SJCRH30 (cell line): Measurements from ENCODE around the gene IL17C. TPM values are rescaled to one million over a fixed set of nuclear protein-coding genes. Genes with fewer than 3 reads are reported as not detected.
A peak's percentile ranks its signal among the peaks of the same experiment; 100 is the strongest.

Source experiments
- DNase-seq, 2 experiments: peaks; one replicate each; pipeline ENCODE4 v3.0.0-alpha.2; 2015 to 2020
- H3K27ac ChIP-seq: fragments of 250-450 bp; sonication (Bioruptor Pico); 2 replicates; pipeline ENCODE4 v1.5.1; 2020; ENCODE audit warnings: mild to moderate bottlenecking, moderate library complexity
- H3K27me3 ChIP-seq: fragments of 250-450 bp; sonication (Bioruptor Pico); 2 replicates; pipeline ENCODE4 v1.5.1; 2020; ENCODE audit warnings: mild to moderate bottlenecking, moderate library complexity
- H3K36me3 ChIP-seq: fragments of 250-450 bp; sonication (Bioruptor Pico); 2 replicates; pipeline ENCODE4 v1.5.1; 2020; ENCODE audit warnings: mild to moderate bottlenecking, moderate library complexity
- H3K4me1 ChIP-seq: fragments of 250-450 bp; sonication (Bioruptor Pico); 2 replicates; pipeline ENCODE4 v1.5.1; 2020; ENCODE audit warnings: mild to moderate bottlenecking, moderate library complexity
- H3K4me3 ChIP-seq: fragments of 250-450 bp; sonication (Bioruptor Pico); 2 replicates; pipeline ENCODE4 v1.5.1; 2020; ENCODE audit warnings: mild to moderate bottlenecking, moderate library complexity
- H3K9me3 ChIP-seq: fragments of 250-450 bp; sonication (Bioruptor Pico); replicated peaks from 2 replicates; pipeline ENCODE4 v1.5.1; 2020; ENCODE audit warnings: mild to moderate bottlenecking, moderate library complexity
- total RNA-seq: library from RNA; depleted of rRNA; stranded (reverse); fragments of >200 nt; shearing (Covaris generic); gene quantifications from 2 replicates; pipeline ENCODE4 v1.2.3, GENCODE V29; 2014

The IL17C gene
- total RNA-seq, 1 experiment from 2014 or later, result not detected

- H3K4me3 ChIP-seq, result no peak overlapping the region
- DNase-seq, result peak; percentile 19 to 32
- H3K36me3 ChIP-seq, result no peaks in the 10 kb centered on the region
- H3K27me3 ChIP-seq, result no peaks in the 10 kb centered on the region
- no peaks in the 10 kb centered on the region for H3K9me3 ChIP-seq
- H3K4me1 ChIP-seq, result no peaks in the 10 kb centered on the region
- no peak overlapping the region for H3K27ac ChIP-seq
Observed at GRCh38 chr16:88628512-88628974, 9.8 kb upstream of the IL17C start.

DNA sequence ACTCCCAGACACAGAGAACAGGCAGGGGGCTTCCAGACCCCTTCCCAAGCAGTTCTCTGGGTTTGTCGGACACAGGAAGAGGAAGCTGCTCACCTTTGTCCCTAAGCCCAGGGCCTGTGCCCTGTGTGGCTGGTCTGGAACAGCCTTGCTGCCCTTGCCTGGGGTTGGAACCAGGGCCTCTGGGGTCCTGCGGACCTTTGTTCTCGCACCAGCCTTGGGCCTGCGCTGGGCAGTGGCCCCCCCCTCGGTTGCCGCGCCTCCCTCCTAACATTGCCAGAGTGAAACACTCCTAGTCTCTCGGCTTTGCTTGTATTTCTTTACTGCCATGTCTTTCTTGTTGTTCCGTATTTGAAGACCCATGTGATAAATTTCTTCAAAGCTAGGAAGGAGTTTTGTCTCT, 8.5 kb upstream of the IL17C start:
- no peak for DNase-seq
- Histone ChIP-seq H3K9me3 (no peaks in the 10 kb centered on the region), H3K27me3 (no peaks in the 10 kb centered on the region), H3K4me3 (no peak overlapping the region), H3K4me1 (no peaks in the 10 kb centered on the region), H3K27ac (no peak overlapping the region), H3K36me3 (no peaks in the 10 kb centered on the region)

- no peaks in the 10 kb centered on the region for H3K36me3 ChIP-seq
- H3K4me3 ChIP-seq, result no peak overlapping the region
- no peak for DNase-seq
Observed at GRCh38 chr16:88630433-88630832, 7.9 kb upstream of the IL17C start.

DNA sequence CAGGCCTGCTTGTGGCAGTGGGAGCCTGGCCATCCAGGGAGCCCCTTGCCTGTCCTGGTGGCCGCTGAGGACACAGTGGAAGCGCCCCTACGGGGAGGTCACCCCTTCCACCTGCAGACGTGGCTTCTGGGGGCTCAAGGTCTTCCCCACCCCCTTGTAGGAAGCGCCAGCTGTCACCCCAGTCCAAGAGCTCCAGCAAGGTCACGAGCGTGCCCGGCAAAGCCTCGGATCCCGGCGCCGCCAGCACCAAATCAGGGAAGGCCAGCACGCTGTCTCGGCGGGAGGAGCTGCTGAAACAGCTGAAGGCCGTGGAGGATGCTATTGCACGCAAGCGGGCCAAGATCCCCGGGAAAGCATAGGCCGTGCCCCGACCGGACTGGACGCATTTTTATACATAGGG, 7.4 kb upstream of the IL17C start:
- Histone ChIP-seq H3K4me3 (no peak overlapping the region), H3K36me3 (no peaks in the 10 kb centered on the region), H3K9me3 (no peaks in the 10 kb centered on the region), H3K4me1 (no peaks in the 10 kb centered on the region), H3K27ac (no peak overlapping the region), H3K27me3 (no peaks in the 10 kb centered on the region)
- DNase-seq, result no peak

More at GRCh38 chr16:88630433-88630832, 7.9 kb upstream of the IL17C start:
- Histone ChIP-seq H3K4me1 (no peaks in the 10 kb centered on the region), H3K27ac (no peak overlapping the region), H3K27me3 (no peaks in the 10 kb centered on the region), H3K9me3 (no peaks in the 10 kb centered on the region)

- Histone ChIP-seq H3K27me3 (no peaks in the 10 kb centered on the region), H3K36me3 (no peaks in the 10 kb centered on the region), H3K9me3 (no peaks in the 10 kb centered on the region), H3K4me3 (no peak overlapping the region), H3K4me1 (no peaks in the 10 kb centered on the region), H3K27ac (no peak overlapping the region)
- DNase-seq, result no peak
Observed at GRCh38 chr16:88631384-88631783, 7.0 kb upstream of the IL17C start.

DNA sequence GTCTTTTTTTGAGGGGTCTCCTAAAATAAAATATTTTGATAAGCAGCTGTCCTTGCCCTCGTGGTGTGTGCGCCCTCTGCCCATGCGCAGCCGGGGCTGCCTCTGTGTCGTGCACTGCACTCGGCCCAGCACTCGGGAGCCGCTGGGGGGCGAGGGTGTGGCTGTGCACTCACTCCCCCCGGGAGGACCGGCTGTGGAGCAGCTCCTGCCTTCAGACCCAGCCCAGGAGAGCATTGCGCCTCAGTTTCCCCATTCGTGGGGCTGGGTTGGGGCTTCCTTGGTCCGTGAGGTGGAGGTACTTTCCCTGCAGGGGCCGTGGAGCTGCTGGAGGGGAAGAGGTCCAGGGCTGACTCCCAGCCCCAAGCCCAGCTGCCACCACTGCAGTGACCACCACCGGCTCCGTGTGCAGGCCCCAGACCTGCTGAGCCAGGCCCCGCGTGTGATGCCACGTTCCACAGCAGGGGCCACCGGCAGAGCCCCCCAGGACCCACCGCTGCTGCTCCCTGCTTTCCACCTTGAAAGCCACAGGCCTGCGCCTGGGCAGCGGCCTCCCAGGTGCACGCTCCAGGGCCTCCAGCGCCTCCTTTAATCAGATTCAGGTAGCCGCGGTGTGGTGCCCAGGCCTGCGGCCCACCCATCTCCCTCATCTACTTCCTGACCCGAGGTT, 6.3 kb upstream of the IL17C start:
- Histone ChIP-seq H3K27ac (no peak overlapping the region), H3K27me3 (no peaks in the 10 kb centered on the region), H3K4me1 (peaks cover 1% of the 10 kb centered on the region; the same call in 1 of the 2 replicates), H3K36me3 (no peaks in the 10 kb centered on the region), H3K9me3 (no peaks in the 10 kb centered on the region), H3K4me3 (no peak overlapping the region)
- DNase-seq, result no peak

DNA sequence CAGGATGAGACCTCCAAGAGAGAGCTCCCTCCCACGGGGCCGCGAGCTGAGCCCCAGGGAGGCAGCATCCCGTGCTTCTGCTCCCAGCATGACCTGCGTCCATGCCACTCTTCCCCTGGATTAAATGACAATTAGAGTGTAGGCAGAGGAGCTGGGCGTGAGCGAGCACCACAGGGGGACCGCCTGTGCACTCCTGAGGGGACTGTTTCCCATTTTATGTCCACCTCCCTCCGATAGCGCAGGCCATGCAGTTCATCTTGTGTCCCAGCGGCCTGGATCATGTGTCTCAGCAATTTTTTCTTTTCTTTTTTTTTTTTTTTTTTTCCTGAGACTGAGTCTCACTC, 5.8 kb upstream of the IL17C start:
- DNase-seq, result no peak
- no peaks in the 10 kb centered on the region for H3K27me3 ChIP-seq
- no peaks in the 10 kb centered on the region for H3K36me3 ChIP-seq
- no peak overlapping the region for H3K27ac ChIP-seq
- no peak overlapping the region for H3K4me3 ChIP-seq
- H3K9me3 ChIP-seq, result no peaks in the 10 kb centered on the region
- H3K4me1 ChIP-seq, result peaks cover 5% of the 10 kb centered on the region; the same call in 1 of the 2 replicates

- DNase-seq, result peak in 1 of 2 experiments; percentile 16
- Histone ChIP-seq H3K27me3 (no peaks in the 10 kb centered on the region), H3K4me3 (no peak overlapping the region), H3K9me3 (no peaks in the 10 kb centered on the region), H3K27ac (no peak overlapping the region), H3K36me3 (no peaks in the 10 kb centered on the region), H3K4me1 (peaks cover 7% of the 10 kb centered on the region; the same call in 1 of the 2 replicates)
Observed at GRCh38 chr16:88633684-88634140, 4.7 kb upstream of the IL17C start.

GRCh38 chr16:88634141-88634993, 4.0 kb upstream of the IL17C start:
- H3K9me3 ChIP-seq, result no peaks in the 10 kb centered on the region
- H3K4me3 ChIP-seq, result no peak overlapping the region
- DNase-seq, result no peak
- H3K27ac ChIP-seq, result no peak overlapping the region
- H3K36me3 ChIP-seq, result no peaks in the 10 kb centered on the region
- peaks cover 7% of the 10 kb centered on the region; the same call in 1 of the 2 replicates for H3K4me1 ChIP-seq
- peaks cover 5% of the 10 kb centered on the region; the same call in 1 of the 2 replicates for H3K27me3 ChIP-seq

- no peak for DNase-seq
- Histone ChIP-seq H3K4me3 (no peak overlapping the region), H3K4me1 (peaks cover 7% of the 10 kb centered on the region; the same call in 1 of the 2 replicates), H3K9me3 (no peaks in the 10 kb centered on the region), H3K27me3 (peaks cover 11% of the 10 kb centered on the region), H3K36me3 (no peaks in the 10 kb centered on the region), H3K27ac (no peak overlapping the region)
Observed at GRCh38 chr16:88634994-88635670, 3.2 kb upstream of the IL17C start.

- no peak for DNase-seq
- Histone ChIP-seq H3K9me3 (no peaks in the 10 kb centered on the region), H3K4me1 (peaks cover 7% of the 10 kb centered on the region; the same call in 1 of the 2 replicates), H3K36me3 (no peaks in the 10 kb centered on the region), H3K27me3 (peaks cover 13% of the 10 kb centered on the region), H3K27ac (no peak overlapping the region), H3K4me3 (no peak overlapping the region)
Observed at GRCh38 chr16:88635671-88636319, 2.6 kb upstream of the IL17C start.

- H3K4me1 ChIP-seq, result peaks cover 7% of the 10 kb centered on the region; the same call in 1 of the 2 replicates
- no peaks in the 10 kb centered on the region for H3K36me3 ChIP-seq
- H3K27ac ChIP-seq, result peak overlapping the region; percentile 35; the same call in 1 of the 2 replicates
- DNase-seq, result peak; percentile 63 to 72
- H3K4me3 ChIP-seq, result no peak overlapping the region
- H3K9me3 ChIP-seq, result no peaks in the 10 kb centered on the region
- H3K27me3 ChIP-seq, result peaks cover 13% of the 10 kb centered on the region
Observed at GRCh38 chr16:88636488-88637265, 1.7 kb upstream of the IL17C start.

DNA sequence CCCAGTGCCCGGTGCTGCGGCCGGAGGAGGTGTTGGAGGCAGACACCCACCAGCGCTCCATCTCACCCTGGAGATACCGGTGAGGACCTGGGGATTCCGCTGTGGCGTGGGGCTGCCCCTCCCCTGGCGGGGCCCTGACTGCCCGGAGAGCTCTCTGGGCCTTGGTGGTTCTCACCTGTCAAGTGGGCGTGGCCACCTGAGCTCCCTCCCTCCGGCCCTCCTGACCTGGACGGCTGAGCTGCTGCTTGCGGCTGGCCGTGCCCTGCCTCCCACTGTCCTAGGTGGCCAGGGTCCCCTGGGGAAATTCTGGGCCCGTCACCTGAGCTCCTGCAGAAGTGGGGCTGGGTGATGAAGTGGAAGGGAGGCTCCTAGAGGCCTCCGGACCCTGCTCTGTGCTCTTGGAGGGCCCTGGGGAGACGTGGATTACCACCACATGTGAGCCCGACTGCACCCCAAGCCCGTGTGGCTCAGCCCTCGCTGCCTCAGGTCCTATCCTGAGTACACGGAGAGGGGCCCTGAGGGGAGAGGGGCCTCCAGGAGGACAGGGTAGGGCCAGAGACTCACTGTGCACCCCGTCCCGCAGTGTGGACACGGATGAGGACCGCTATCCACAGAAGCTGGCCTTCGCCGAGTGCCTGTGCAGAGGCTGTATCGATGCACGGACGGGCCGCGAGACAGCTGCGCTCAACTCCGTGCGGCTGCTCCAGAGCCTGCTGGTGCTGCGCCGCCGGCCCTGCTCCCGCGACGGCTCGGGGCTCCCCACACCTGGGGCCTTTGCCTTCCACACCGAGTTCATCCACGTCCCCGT, 1.1 kb downstream of the IL17C start:
- peaks cover 7% of the 10 kb centered on the region; the same call in 1 of the 2 replicates for H3K4me1 ChIP-seq
- H3K9me3 ChIP-seq, result no peaks in the 10 kb centered on the region
- H3K27me3 ChIP-seq, result peaks cover 13% of the 10 kb centered on the region
- peak; percentile 22 to 43 for DNase-seq
- H3K27ac ChIP-seq, result no peak overlapping the region
- no peaks in the 10 kb centered on the region for H3K36me3 ChIP-seq
- no peak overlapping the region for H3K4me3 ChIP-seq
